HEK293T (cell line): ENCODE data around the gene CPXM1.

ENCODE experiments used
- CTCF ChIA-PET: fragments of 350-600 bp; formaldehyde crosslinking; extraction: SDS; loops from one replicate; lab custom pipeline; 2021; ENCODE audit warnings: antibody characterized with exemption, inconsistent platforms; lab: Yijun Ruan, JAX
- POLR2A ChIA-PET: fragments of 350-600 bp; formaldehyde crosslinking; extraction: SDS; loops from one replicate; lab custom pipeline; 2020; ENCODE audit warnings: antibody characterized with exemption, inconsistent platforms; lab: Yijun Ruan, JAX
- DNase-seq: peaks from one replicate; pipeline ENCODE4 v3.0.0; 2012; ENCODE audit warnings: mixed read lengths; ENCODE audit errors: extremely low spot score
- ARNT ChIP-seq: fragments of 450-650 bp; IDR thresholded peaks from 2 replicates; pipeline ENCODE4 v1.6.1; 2017; ENCODE audit warnings: mild to moderate bottlenecking
- BHLHE40 ChIP-seq: fragments of 450-650 bp; IDR thresholded peaks from 2 replicates; pipeline ENCODE4 v1.6.1; 2016; ENCODE audit warnings: mild to moderate bottlenecking, moderate library complexity, borderline replicate concordance
- CTBP1 ChIP-seq: fragments of 450-650 bp; IDR thresholded peaks from 2 replicates; pipeline ENCODE4 v1.6.1; 2016; ENCODE audit warnings: borderline replicate concordance
- ELF4 ChIP-seq: fragments of 450-650 bp; IDR thresholded peaks from 2 replicates; pipeline ENCODE4 v1.6.1; 2017; ENCODE audit warnings: antibody characterized with exemption
- FOXA1 ChIP-seq: fragments of 450-650 bp; IDR thresholded peaks from 2 replicates; pipeline ENCODE4 v1.6.1; 2016; ENCODE audit warnings: mild to moderate bottlenecking
- FOXK2 ChIP-seq: fragments of 450-650 bp; IDR thresholded peaks from 2 replicates; pipeline ENCODE4 v1.6.1; 2016; ENCODE audit warnings: mild to moderate bottlenecking
- FOXM1 ChIP-seq: fragments of 450-650 bp; IDR thresholded peaks from 2 replicates; pipeline ENCODE4 v1.6.1; 2017; ENCODE audit warnings: mild to moderate bottlenecking, borderline replicate concordance
- HDGF ChIP-seq: fragments of 450-650 bp; IDR thresholded peaks from 2 replicates; pipeline ENCODE4 v1.6.1; 2017; ENCODE audit warnings: antibody characterized with exemption, borderline replicate concordance
- L3MBTL2 ChIP-seq: fragments of 450-650 bp; conservative IDR thresholded peaks from 2 replicates; pipeline ENCODE4 v1.6.1; 2016; ENCODE audit warnings: mild to moderate bottlenecking
- LEF1 ChIP-seq: fragments of 450-650 bp; IDR thresholded peaks from 2 replicates; pipeline ENCODE4 v1.6.1; 2017; ENCODE audit warnings: mild to moderate bottlenecking, borderline replicate concordance
- NFRKB ChIP-seq: fragments of 450-650 bp; IDR thresholded peaks from 2 replicates; pipeline ENCODE4 v1.6.1; 2016; ENCODE audit warnings: mild to moderate bottlenecking, moderate library complexity
- SP1 ChIP-seq: fragments of 450-650 bp; IDR thresholded peaks from 2 replicates; pipeline ENCODE4 v1.6.1; 2017
- SUZ12 ChIP-seq: fragments of 450-650 bp; IDR thresholded peaks from 2 replicates; pipeline ENCODE4 v1.6.1; 2016; ENCODE audit warnings: mild to moderate bottlenecking
- TARDBP ChIP-seq: fragments of 450-650 bp; IDR thresholded peaks from 2 replicates; pipeline ENCODE4 v1.6.1; 2016
- ZNF384 ChIP-seq: fragments of 450-650 bp; IDR thresholded peaks from 2 replicates; pipeline ENCODE4 v1.6.1; 2016
- TF ChIP-seq, protein P1 (sequence below): fragments of 450-650 bp; IDR thresholded peaks from 2 replicates; pipeline ENCODE4 v1.6.1; 2016

CPXM1 gene

DNA sequence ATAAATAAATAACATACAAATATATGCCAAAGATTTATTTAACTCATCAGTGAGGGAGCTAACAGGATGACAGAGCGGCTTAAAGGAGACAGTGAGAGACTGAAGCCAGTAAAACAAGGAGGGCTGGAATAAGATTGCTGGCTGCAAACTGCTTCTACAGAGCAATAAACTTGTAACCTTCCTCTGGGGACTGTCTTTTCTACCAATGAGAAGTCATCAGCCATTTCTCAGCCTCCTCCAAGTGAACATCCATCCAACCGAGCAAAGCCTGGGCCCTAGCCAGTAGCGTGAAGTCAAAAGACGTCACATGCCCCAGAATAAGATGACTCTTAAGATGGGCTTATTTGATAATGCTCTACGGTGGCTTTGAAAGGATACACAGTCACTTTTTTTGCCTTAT, 42.5 kb downstream of the CPXM1 start:
- POLR2A ChIA-PET, result no interaction called here
- CTCF ChIA-PET, result no interaction called here
- TF ChIP-seq SUZ12 (no peak), ZNF384 (no peak), NFRKB (no peak), CTBP1 (no peak), HDGF (no peak), BHLHE40 (no peak), ARNT (no peak), FOXK2 (no peak), ELF4 (no peak), FOXA1 (no peak), L3MBTL2 (no peak), FOXM1 (no peak), SP1 (no peak)
- TF ChIP-seq, protein P1, sequence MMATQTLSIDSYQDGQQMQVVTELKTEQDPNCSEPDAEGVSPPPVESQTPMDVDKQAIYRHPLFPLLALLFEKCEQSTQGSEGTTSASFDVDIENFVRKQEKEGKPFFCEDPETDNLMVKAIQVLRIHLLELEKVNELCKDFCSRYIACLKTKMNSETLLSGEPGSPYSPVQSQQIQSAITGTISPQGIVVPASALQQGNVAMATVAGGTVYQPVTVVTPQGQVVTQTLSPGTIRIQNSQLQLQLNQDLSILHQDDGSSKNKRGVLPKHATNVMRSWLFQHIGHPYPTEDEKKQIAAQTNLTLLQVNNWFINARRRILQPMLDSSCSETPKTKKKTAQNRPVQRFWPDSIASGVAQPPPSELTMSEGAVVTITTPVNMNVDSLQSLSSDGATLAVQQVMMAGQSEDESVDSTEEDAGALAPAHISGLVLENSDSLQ, result no peak
- no peak for DNase-seq

GRCh38 chr20:2757001-2757400, 43.4 kb downstream of the CPXM1 start:
- CTCF ChIA-PET, result no interaction called here
- POLR2A ChIA-PET, result no interaction called here
- TF ChIP-seq ZNF384 (no peak), LEF1 (no peak), ARNT (no peak), SUZ12 (no peak), HDGF (no peak), NFRKB (no peak), ELF4 (no peak), FOXM1 (no peak), SP1 (no peak), FOXA1 (no peak), FOXK2 (no peak), BHLHE40 (no peak), TARDBP (no peak), L3MBTL2 (no peak), CTBP1 (no peak)
- TF ChIP-seq, protein P1, result no peak
- DNase-seq, result no peak

- POLR2A ChIA-PET, result interaction anchor here (1.4 kb wide), 1 partner anchor 85 kb away, joined by 3 read pairs; the partner anchor contains the start of genes PCED1A and VPS16
- CTCF ChIA-PET, result interaction anchor here (1.0 to 1.3 kb wide), 6 partner anchors 54 to 96 kb away, joined by 3 to 8 read pairs (median 3); no protein-coding TSS in a partner anchor
- TF ChIP-seq SUZ12, result no peak
- TF ChIP-seq TARDBP, result no peak
- no peak for TF ChIP-seq ELF4
- no peak for TF ChIP-seq ARNT
- peak; percentile 65 for DNase-seq
These were observed 44.3 kb downstream of the CPXM1 start for GRCh38 chr20:2756056-2756611.

- ChIA-PET CTCF (interaction anchor here (1.0 to 1.3 kb wide), 6 partner anchors 55 to 97 kb away, joined by 3 to 8 read pairs (median 3); no protein-coding TSS in a partner anchor), POLR2A (interaction anchor here (1.4 kb wide), 1 partner anchor 85 kb away, joined by 3 read pairs; the partner anchor contains the start of genes PCED1A and VPS16)
- no peak for TF ChIP-seq FOXA1
- TF ChIP-seq ELF4, result no peak
- no peak for TF ChIP-seq CTBP1
- no peak for TF ChIP-seq HDGF
- no peak for TF ChIP-seq BHLHE40
- no peak for DNase-seq
These were observed 44.9 kb downstream of the CPXM1 start for GRCh38 chr20:2755451-2756055.

- CTCF ChIA-PET, result interaction anchor here (1.0 kb wide), 1 partner anchor 110 kb away, joined by 3 read pairs; no protein-coding TSS in a partner anchor
- TF ChIP-seq NFRKB, result no peak
- TF ChIP-seq CTBP1, result no peak
- TF ChIP-seq, protein P1, result no peak
- TF ChIP-seq LEF1, result no peak
- no peak for TF ChIP-seq FOXM1
- no peak for TF ChIP-seq BHLHE40
- TF ChIP-seq ARNT, result no peak
- no peak for TF ChIP-seq SP1
- TF ChIP-seq HDGF, result no peak
- TF ChIP-seq L3MBTL2, result no peak
- TF ChIP-seq FOXK2, result no peak
- TF ChIP-seq TARDBP, result no peak
- TF ChIP-seq ELF4, result no peak
- DNase-seq, result no peak
- POLR2A ChIA-PET, result no interaction called here
These were observed 46.0 kb downstream of the CPXM1 start for GRCh38 chr20:2754424-2754823.

GRCh38 chr20:2753461-2754040, 46.9 kb downstream of the CPXM1 start:
- POLR2A ChIA-PET, result interaction anchor here (1.5 kb wide), 1 partner anchor 65 kb away, joined by 6 read pairs; no protein-coding TSS in a partner anchor
- DNase-seq, result no peak
- TF ChIP-seq FOXK2 (no peak), FOXA1 (no peak), HDGF (no peak), FOXM1 (no peak), ELF4 (no peak), CTBP1 (no peak), LEF1 (no peak), ARNT (no peak), SP1 (no peak), ZNF384 (no peak), SUZ12 (no peak), L3MBTL2 (no peak), TARDBP (no peak), NFRKB (no peak), BHLHE40 (no peak)
- TF ChIP-seq, protein P1, result no peak
- CTCF ChIA-PET, result interaction anchor here (0.7 to 1.5 kb wide), 4 partner anchors 10 to 111 kb away, joined by 3 to 7 read pairs (median 4); no protein-coding TSS in a partner anchor
